K562 (cell line): Measurements from ENCODE around the gene KIF5A. TPM values are rescaled to one million over a fixed set of nuclear protein-coding genes. Genes with fewer than 3 reads are reported as not detected.

Experiments used
- ARID3B ChIP-seq: fragments of 250-450 bp; sonication (Bioruptor Pico); IDR thresholded peaks from 2 replicates; pipeline ENCODE4 v1.4.0; 2020; ENCODE audit warnings: borderline replicate concordance
- ATF1 ChIP-seq, 2 experiments: fragments of 450-650 bp in 1 of 2; IDR thresholded peaks; 2 replicates each; pipeline ENCODE4 v1.6.1; 2016; ENCODE audit warnings: missing compliant biosample characterization in 1 of 2, missing genetic modification characterization in 1 of 2
- CREBBP ChIP-seq: IDR thresholded peaks from one replicate; pipeline ENCODE4 v1.6.1; 2012; ENCODE audit warnings: low read depth, mild to moderate bottlenecking, control low read depth, inconsistent platforms, low read length
- CREM ChIP-seq: IDR thresholded peaks from 2 replicates; pipeline ENCODE4 v1.6.1; 2014; ENCODE audit warnings: antibody characterized with exemption, low read depth
- DNMT1 ChIP-seq: fragments of 450-650 bp; IDR thresholded peaks from 2 replicates; pipeline ENCODE4 v1.6.1; 2016; ENCODE audit warnings: antibody characterized with exemption, mild to moderate bottlenecking
- DPF2 ChIP-seq: fragments of 450-650 bp; IDR thresholded peaks from 2 replicates; pipeline ENCODE4 v1.6.1; 2016
- FOXK2 ChIP-seq, 2 experiments: fragments of 450-650 bp; IDR thresholded peaks in 1 of 2; conservative IDR thresholded peaks in 1 of 2; 2 replicates each; pipeline ENCODE4 v1.6.1; 2016; ENCODE audit warnings: low read depth in 2 of 2, mild to moderate bottlenecking in 1 of 2
- HDAC6 ChIP-seq: IDR thresholded peaks from 2 replicates; pipeline ENCODE4 v1.6.1; 2012; ENCODE audit warnings: low read depth, mild to moderate bottlenecking, control low read depth, inconsistent platforms, low read length, moderate library complexity
- HES1 ChIP-seq: fragments of 450-650 bp; IDR thresholded peaks from 2 replicates; pipeline ENCODE4 v1.6.1; 2016; ENCODE audit warnings: low read depth, mild to moderate bottlenecking, moderate library complexity
- HOXB6 ChIP-seq: fragments of 250-450 bp; sonication (Bioruptor Pico); IDR thresholded peaks from 2 replicates; pipeline ENCODE4 v1.5.1; 2022; ENCODE audit warnings: mild to moderate bottlenecking, borderline replicate concordance
- ILK ChIP-seq: fragments of 450-650 bp; IDR thresholded peaks from 2 replicates; pipeline ENCODE4 v1.6.1; 2016; ENCODE audit warnings: missing genetic modification characterization, low read depth, mild to moderate bottlenecking, missing compliant biosample characterization, moderate library complexity, borderline replicate concordance
- MED1 ChIP-seq: sonication (generic); formaldehyde crosslinking; IDR thresholded peaks from 2 replicates; pipeline ENCODE4 v1.8.1; 2023; ENCODE audit warnings: missing genetic modification reagents, borderline replicate concordance
- NBN ChIP-seq: fragments of 450-650 bp; IDR thresholded peaks from 2 replicates; pipeline ENCODE4 v1.6.1; 2016; ENCODE audit warnings: low read depth, mild to moderate bottlenecking
- SIX5 ChIP-seq, 2 experiments: IDR thresholded peaks; 2 replicates each; pipeline ENCODE4 v1.6.1; 2011; ENCODE audit warnings: low read length in 2 of 2, borderline replicate concordance in 1 of 2, low read depth in 1 of 2, mild to moderate bottlenecking in 1 of 2, moderate library complexity in 1 of 2; ENCODE audit not compliant: insufficient read depth in 1 of 2
- SUPT5H ChIP-seq: fragments of 450-650 bp; IDR thresholded peaks from 2 replicates; pipeline ENCODE4 v1.6.1; 2016
- ZHX1 ChIP-seq: fragments of 150-350 bp; conservative IDR thresholded peaks from 2 replicates; pipeline ENCODE4 v1.6.1; 2014; ENCODE audit warnings: low read length
- ZKSCAN1 ChIP-seq: fragments of 150-350 bp; IDR thresholded peaks from 2 replicates; pipeline ENCODE4 v1.6.1; 2016; ENCODE audit warnings: low read depth, low read length
- ZNF224 ChIP-seq: sonication (generic); formaldehyde crosslinking; IDR thresholded peaks from 2 replicates; pipeline ENCODE4 v1.8.0; 2022; ENCODE audit warnings: mild to moderate bottlenecking, missing genetic modification reagents
- ZNF280A ChIP-seq: fragments of 450-650 bp; IDR thresholded peaks from 2 replicates; pipeline ENCODE4 v1.6.1; 2018; ENCODE audit warnings: mild to moderate bottlenecking, low read depth; ENCODE audit not compliant: partially characterized antibody
- ZNF354B ChIP-seq: fragments of 250-450 bp; sonication (Bioruptor Pico); IDR thresholded peaks from 2 replicates; pipeline ENCODE4 v1.4.0; 2020
- ZNF77 ChIP-seq: fragments of 250-450 bp; sonication (Bioruptor Pico); IDR thresholded peaks from 2 replicates; pipeline ENCODE4 v1.5.0; 2020
- polyA plus RNA-seq, 8 experiments: library from polyadenylated mRNA; depleted of rRNA in 4 of 8; stranded (reverse) in 5 of 8; unstranded in 3 of 8; fragments of >200 nt; fragmentation: Nextera tagmentation in 2 of 8; fragmentation: Illumina TruSeq in 1 of 8; extraction: Ambion mirVana in 2 of 8; extraction: Trizol in 1 of 8; gene quantifications; 2 replicates each; pipeline versions ENCODE4 v1.2.1 to v1.2.3, GENCODE V29; 2011 to 2014; ENCODE audit warnings: inconsistent platforms in 1 of 8, missing spikeins in 1 of 8
- total RNA-seq, 7 experiments: library from RNA; depleted of rRNA in 6 of 7; stranded (reverse); fragments of >200 nt in 6 of 7; fragmentation: Illumina TruSeq in 2 of 7; extraction: Trizol in 2 of 7; gene quantifications; 2 replicates each; pipeline versions ENCODE4 v1.2.1 to v1.2.3, GENCODE V29; 2011 to 2021; ENCODE audit warnings: low replicate concordance in 1 of 7

The KIF5A gene
- total and polyA plus RNA-seq, 9 of the 15 experiments (the other 6 are each of a cell fraction or from before 2014, with no cell fraction given): 3.4 to 17.7 (median 8.0) TPM

- TF ChIP-seq ZNF280A (no peak), FOXK2 (conservative IDR thresholded peaks at IDR 0.05 in 1 of 2, IDR thresholded peaks at IDR 0.05 in 1 of 2; ENCODE audit: low read depth in 2 of 2) (0 out of 4 replicates have a peak, but pooled peaks of 1 of the 2 experiments have one; percentile 13), ILK (tag) (no peak), HDAC6 (no peak), HES1 (no peak), ARID3B (CRISPR knock-in tag) (no peak), DNMT1 (no peak), ZHX1 (no peak), ZNF224 (no peak), ZKSCAN1 (no peak), ZNF77 (no peak), HOXB6 (no peak), ATF1 (CRISPR knock-in tag; IDR thresholded peaks at IDR 0.05) (no peak), ATF1 (tag; IDR thresholded peaks at IDR 0.05) (peak; percentile 68), SIX5 (IDR thresholded peaks at IDR 0.05; ENCODE audit: borderline replicate concordance in 1 of 2, insufficient read depth in 1 of 2, low read depth in 1 of 2, low read length in 2 of 2) (no peak), ZNF354B (CRISPR knock-in tag) (no peak), CREM (peak; percentile 74), DPF2 (no peak), MED1 (no peak), CREBBP (no peak), SUPT5H (peak; percentile 74), NBN (no peak)
Measured at GRCh38 chr12:57590864-57591781, 41.3 kb downstream of the KIF5A start, which contains the start of gene PIP4K2C (continued).
